Gastroesophageal sphincter (tissue), 4 donors: ENCODE results near the gene ADAM17. TPM values are rescaled to one million over a fixed set of nuclear protein-coding genes. Genes with fewer than 3 reads are reported as not detected.

Experiments used
- ATAC-seq: fragments of 150-250 bp; one replicate; pipeline ENCODE4 v1.9.1; 2016; ENCODE audit warnings: mild to moderate bottlenecking, moderate library complexity
- H3K27ac ChIP-seq, 4 donors: fragments of 200-600 bp; sonication (generic) in 3 of 4; 1 replicate in 3 of 4; 2 replicates in 1 of 4; pipeline ENCODE4 v1.5.1; 2016 to 2019
- H3K27me3 ChIP-seq: fragments of 200-600 bp; sonication (generic); one replicate; pipeline ENCODE4 v1.5.1; 2019
- H3K36me3 ChIP-seq, 2 donors: fragments of 200-600 bp; sonication (generic); one replicate each; pipeline ENCODE4 v1.5.1; 2019; ENCODE audit warnings: control low read depth in 1 of 2
- H3K4me1 ChIP-seq, 3 donors: fragments of 200-600 bp; sonication (generic); 1 replicate in 2 of 3; 2 replicates in 1 of 3; pipeline ENCODE4 v1.5.1; 2016 to 2019; ENCODE audit warnings: control low read depth in 2 of 3
- H3K4me3 ChIP-seq, 2 donors: fragments of 200-600 bp; sonication (generic); one replicate each; pipeline ENCODE4 v1.5.1; 2019; ENCODE audit warnings: mild to moderate bottlenecking in 1 of 2, moderate library complexity in 1 of 2
- H3K9me3 ChIP-seq, 3 donors: fragments of 200-600 bp; sonication (generic); one replicate each; pipeline ENCODE4 v1.5.1; 2017 to 2019; ENCODE audit warnings: control low read depth in 2 of 3
- EP300 ChIP-seq: sonication (generic); formaldehyde crosslinking; IDR thresholded peaks from one replicate; pipeline ENCODE4 v1.6.1; 2017; ENCODE audit warnings: antibody characterized with exemption, mild to moderate bottlenecking
- POLR2A ChIP-seq, 2 donors: fragments of 450-650 bp; IDR thresholded peaks; one replicate each; pipeline ENCODE4 v1.6.1; 2017; ENCODE audit warnings: antibody characterized with exemption in 2 of 2, mild to moderate bottlenecking in 2 of 2, moderate library complexity in 1 of 2
- POLR2AphosphoS5 ChIP-seq: sonication (generic); formaldehyde crosslinking; IDR thresholded peaks from one replicate; pipeline ENCODE4 v1.6.1; 2017; ENCODE audit warnings: antibody characterized with exemption
- WGBS, 2 donors: methylation state at CpG; one replicate each; pipeline ENCODE4 v1.1.5; 2018; ENCODE audit warnings: low coverage in 1 of 2; 5-methylcytosine and 5-hydroxymethylcytosine counted together
- total RNA-seq, 4 donors: library from RNA; depleted of rRNA; stranded (reverse); fragments of >200 nt; gene quantifications; one replicate each; pipeline ENCODE4 v1.1.0, GENCODE V29; 2016
- TF ChIP-seq, protein P1 (sequence below), 4 experiments: fragments of 200-600 bp in 2 of 4; fragments of 450-650 bp in 2 of 4; sonication (generic) in 1 of 4; IDR thresholded peaks; one replicate each; pipeline ENCODE4 v1.5.1; 2017 to 2019; ENCODE audit warnings: antibody characterized with exemption in 4 of 4, mild to moderate bottlenecking in 2 of 4, moderate library complexity in 2 of 4

ADAM17 gene
- total RNA-seq, 4 donors from 2014 or later = 16.0 to 38.3 (median 17.9) TPM

DNA sequence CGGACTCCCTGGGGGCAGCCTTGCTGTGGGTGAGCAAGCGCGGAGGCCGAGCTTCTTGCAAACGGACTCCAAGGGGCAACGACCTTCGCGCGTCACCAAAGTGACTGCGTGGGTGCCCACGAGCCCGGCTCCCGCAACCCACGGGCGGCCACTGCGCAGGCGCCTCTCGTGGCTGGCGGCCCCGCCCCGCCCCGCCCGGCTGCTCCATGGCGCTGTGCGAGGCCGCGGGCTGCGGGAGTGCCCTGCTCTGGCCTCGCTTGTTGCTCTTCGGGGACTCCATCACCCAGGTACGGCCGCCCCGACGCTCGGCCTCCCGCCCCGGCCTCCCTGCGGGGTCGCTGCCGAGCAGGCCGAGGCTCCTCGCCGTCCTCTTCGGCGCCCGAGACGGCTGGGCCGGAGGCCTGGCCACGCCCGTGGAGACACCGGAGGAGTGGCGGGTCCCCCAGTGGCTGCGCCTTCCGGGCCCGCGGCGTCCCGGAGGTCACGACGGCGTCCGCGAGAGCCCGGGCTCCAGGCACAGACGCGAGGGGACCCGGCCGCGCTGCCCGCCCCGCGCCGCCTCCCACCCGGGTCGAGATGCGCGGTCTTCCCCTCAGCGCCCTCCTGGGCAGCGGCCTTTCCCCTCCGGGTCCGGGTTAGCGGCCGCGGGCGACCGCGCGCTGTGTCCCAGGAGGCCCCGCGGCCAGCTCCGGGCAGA lies 81.1 kb downstream of the ADAM17 start, which contains the start of gene IAH1:
IAH1 (plus strand) TSS at position 191 of the 697 bp plus-strand sequence; CDS start at position 207, 16 bp downstream.
- Histone ChIP-seq H3K36me3 (peaks cover 0 to 25% of the 10 kb centered on the region in 2 donors), H3K9me3 (no peaks in the 10 kb centered on the region), H3K27ac (peak within 1 kb of the TSS; percentile 64 to 96 (median 93)), H3K4me3 (peak within 1 kb of the TSS; percentile 74 to 94), H3K4me1 (peaks cover 0 to 50% (median 7%) of the 10 kb centered on the region in 3 donors), H3K27me3 (no peaks in the 10 kb centered on the region)
- TF ChIP-seq EP300 (no peak), POLR2A (IDR thresholded peaks at IDR 0.05) (peak; percentile 54 to 78), POLR2AphosphoS5 (peak; percentile 45)
- TF ChIP-seq, protein P1, sequence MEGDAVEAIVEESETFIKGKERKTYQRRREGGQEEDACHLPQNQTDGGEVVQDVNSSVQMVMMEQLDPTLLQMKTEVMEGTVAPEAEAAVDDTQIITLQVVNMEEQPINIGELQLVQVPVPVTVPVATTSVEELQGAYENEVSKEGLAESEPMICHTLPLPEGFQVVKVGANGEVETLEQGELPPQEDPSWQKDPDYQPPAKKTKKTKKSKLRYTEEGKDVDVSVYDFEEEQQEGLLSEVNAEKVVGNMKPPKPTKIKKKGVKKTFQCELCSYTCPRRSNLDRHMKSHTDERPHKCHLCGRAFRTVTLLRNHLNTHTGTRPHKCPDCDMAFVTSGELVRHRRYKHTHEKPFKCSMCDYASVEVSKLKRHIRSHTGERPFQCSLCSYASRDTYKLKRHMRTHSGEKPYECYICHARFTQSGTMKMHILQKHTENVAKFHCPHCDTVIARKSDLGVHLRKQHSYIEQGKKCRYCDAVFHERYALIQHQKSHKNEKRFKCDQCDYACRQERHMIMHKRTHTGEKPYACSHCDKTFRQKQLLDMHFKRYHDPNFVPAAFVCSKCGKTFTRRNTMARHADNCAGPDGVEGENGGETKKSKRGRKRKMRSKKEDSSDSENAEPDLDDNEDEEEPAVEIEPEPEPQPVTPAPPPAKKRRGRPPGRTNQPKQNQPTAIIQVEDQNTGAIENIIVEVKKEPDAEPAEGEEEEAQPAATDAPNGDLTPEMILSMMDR (IDR thresholded peaks at IDR 0.05) = peak in 1 of 4 experiments; percentile 28
- WGBS, 2 donors = no CpG with 5 or more reads among the region's 91 CpGs
- peak; percentile 90 for ATAC-seq

- Histone ChIP-seq H3K4me1 (peaks cover 0 to 50% (median 7%) of the 10 kb centered on the region in 3 donors), H3K9me3 (no peaks in the 10 kb centered on the region), H3K36me3 (peaks cover 0 to 30% of the 10 kb centered on the region in 2 donors), H3K27me3 (no peaks in the 10 kb centered on the region), H3K27ac (peak overlapping the region; percentile 64 to 96 (median 93)), H3K4me3 (peak overlapping the region; percentile 74 to 94)
- WGBS, 2 donors = 0% methylated on average over 4 of the region's 39 CpGs; no CpG with 5 or more reads in 1 of the 2 donors
- ATAC-seq = peak; percentile 48
- TF ChIP-seq EP300 (no peak), POLR2AphosphoS5 (no peak)
- TF ChIP-seq, protein P1 (IDR thresholded peaks at IDR 0.05) = no peak
These were observed 81.7 kb downstream of the ADAM17 start for GRCh38 chr2:9473985-9474360.

DNA sequence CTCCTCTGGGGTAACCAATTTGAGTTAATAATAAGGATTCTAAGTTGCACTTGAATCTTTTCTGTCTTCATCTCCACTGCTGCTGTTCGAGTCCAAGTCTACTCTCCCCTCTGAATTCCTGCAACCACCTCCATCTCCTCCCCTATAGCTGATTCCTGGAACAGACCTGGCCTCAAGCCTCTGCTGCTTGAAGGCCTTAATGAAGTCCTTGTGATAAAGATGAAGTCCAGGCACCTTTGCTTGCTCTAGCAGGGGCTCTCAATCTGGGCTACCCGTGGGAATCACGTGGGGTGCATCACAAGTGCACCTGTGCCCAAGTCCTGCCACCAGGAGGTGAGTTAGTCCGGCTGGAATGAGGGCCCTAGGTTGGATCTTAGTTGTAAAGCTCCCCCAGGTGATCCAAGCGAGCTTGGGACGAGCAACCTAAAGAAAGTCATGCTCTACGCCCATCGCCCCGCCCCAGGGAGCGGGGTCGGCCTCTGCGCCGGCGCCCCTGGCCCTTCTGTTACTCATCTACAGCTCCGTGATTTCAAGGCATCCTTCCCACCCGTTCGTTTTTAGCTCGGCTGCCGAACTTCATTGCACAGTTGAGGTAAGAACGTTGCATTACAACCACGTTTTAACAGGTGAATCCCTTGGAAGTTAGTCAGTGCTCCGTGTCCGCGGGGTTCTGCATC lies 82.2 kb downstream of the ADAM17 start:
- 50 to 83% methylated on average over 1 to 2 of the region's 24 CpGs for WGBS, 2 donors
- Histone ChIP-seq H3K4me3 (peak overlapping the region; percentile 74 to 94), H3K27me3 (no peaks in the 10 kb centered on the region), H3K9me3 (no peaks in the 10 kb centered on the region), H3K27ac (peak overlapping the region in 3 of 4 donors; percentile 92 to 96 (median 94)), H3K36me3 (peaks cover 0 to 29% of the 10 kb centered on the region in 2 donors), H3K4me1 (peaks cover 0 to 45% (median 7%) of the 10 kb centered on the region in 3 donors)
- TF ChIP-seq EP300 = no peak
- TF ChIP-seq, protein P1 (IDR thresholded peaks at IDR 0.05) = peak in 1 of 4 experiments; percentile 22
- no peak for ATAC-seq

DNA sequence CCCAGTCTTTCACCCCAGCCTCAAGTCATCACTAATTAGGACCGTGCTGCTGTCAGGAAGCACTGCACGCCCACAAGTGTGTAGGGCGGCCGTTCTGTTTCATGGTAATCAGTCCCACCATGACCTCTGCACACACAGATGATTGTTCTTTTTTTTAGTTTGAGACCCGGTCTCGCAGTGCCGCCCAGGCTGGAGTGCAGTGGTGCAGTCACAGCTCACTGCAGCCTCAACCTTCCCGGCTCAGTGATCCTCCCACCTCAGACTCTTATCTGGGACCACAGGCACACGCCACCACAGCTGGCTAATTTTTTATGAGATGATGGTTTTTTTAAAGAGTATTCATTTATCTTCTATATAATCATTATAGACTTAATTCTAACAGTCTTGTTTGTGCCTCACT lies 83.1 kb downstream of the ADAM17 start:
- H3K27ac ChIP-seq = no peak overlapping the region
- H3K4me1 ChIP-seq = peaks cover 0 to 38% (median 7%) of the 10 kb centered on the region in 3 donors
- no peaks in the 10 kb centered on the region for H3K27me3 ChIP-seq
- ATAC-seq = no peak
- no peak overlapping the region for H3K4me3 ChIP-seq
- peaks cover 0 to 38% of the 10 kb centered on the region in 2 donors for H3K36me3 ChIP-seq
- TF ChIP-seq EP300 (no peak), POLR2AphosphoS5 (no peak), POLR2A (IDR thresholded peaks at IDR 0.05) (no peak)
- TF ChIP-seq, protein P1 (IDR thresholded peaks at IDR 0.05) = no peak
- WGBS, 2 donors = 97 to 100% methylated on average over 1 to 9 of the region's 9 CpGs
- H3K9me3 ChIP-seq = no peaks in the 10 kb centered on the region
